Measurements from ENCODE around the gene GALK2.

The GALK2 gene

DNA sequence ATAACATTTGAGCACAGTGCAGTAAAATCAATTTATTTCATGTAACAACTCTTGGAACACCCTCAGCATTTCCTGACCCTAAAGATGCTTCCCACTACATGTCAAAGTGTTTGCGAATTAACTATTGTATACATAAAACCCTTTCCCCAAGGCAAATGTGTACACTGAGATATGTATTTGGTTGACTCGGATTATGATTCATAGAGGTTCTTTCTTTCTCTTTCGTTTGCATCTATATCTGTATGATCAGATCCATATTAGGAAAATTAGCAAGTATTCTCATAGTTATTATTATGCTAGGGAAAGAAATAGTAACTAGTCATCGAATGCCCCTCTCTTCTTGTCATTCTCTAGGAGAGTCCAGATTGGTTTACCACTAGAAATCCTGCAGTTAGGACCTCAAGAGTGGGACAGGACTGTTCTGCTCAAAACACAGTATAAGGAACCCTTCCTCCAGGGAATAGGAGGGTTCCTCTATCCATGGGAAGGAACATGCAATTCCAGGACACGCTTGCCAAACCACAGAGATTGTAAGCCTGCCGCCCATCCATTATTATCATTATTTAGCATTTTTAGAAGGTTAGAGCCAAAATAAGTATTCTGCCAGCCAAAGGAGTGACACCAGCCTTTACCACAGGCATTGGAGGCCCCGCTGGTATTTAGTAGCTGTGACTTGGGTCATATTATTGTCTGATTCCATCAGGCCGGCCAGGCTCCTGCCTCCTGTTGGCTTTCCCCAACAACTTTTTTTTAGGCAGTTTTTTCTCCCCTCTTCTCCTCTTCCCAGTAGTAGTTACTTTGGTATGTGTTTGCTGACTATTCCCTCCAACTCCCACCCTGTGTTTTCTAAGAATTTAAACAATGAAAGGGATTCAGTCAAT is 100.7 kb downstream of the GALK2 start:
- DNase-seq (ENCODE audit: insufficient read length) (no peak), FAIRE-seq (no peak)
- TF ChIP-seq POLR2AphosphoS5 (IDR thresholded peaks at IDR 0.05; ENCODE audit: low read depth, low read length) (no peak), POLR2A (IDR thresholded peaks at IDR 0.05; ENCODE audit: low read depth, low read length) (no peak), TAF1 (IDR thresholded peaks at IDR 0.05; ENCODE audit: borderline replicate concordance, low read depth, low read length) (no peak)

DNA sequence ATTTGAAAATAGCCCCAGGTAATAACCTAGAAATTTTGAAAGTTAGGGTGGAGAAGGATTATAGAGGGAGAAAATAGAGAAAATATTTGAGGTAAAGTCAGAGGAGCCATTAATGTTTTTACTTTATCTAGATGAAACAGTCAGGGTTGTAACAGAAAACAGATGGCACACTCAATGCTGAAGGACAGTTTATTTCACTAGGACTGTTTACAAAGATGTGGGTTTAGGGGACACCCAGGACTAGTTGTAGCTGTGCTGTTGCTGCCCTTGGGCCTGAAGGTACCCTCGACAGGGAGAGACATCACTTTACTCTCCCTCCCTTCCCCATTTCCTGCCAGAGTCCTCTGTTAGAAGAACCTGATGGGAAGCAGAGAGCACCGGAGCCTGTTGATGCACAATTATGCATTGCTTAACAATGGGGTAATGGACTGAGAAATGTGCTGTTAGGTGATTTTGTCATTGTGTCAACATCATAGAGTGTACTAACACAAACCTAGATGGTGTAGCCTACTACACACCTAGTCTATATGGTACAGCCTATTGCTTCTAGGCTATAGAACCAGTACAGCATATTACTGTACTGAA is 103.8 kb downstream of the GALK2 start:
- TF ChIP-seq TAF1 (IDR thresholded peaks at IDR 0.05; ENCODE audit: borderline replicate concordance, low read depth, low read length) = no peak
- TF ChIP-seq POLR2A (IDR thresholded peaks at IDR 0.05; ENCODE audit: low read depth, low read length) = no peak
- no peak for TF ChIP-seq POLR2AphosphoS5 (IDR thresholded peaks at IDR 0.05; ENCODE audit: low read depth, low read length)
- no peak for DNase-seq (ENCODE audit: insufficient read length)
- FAIRE-seq = no peak

DNA sequence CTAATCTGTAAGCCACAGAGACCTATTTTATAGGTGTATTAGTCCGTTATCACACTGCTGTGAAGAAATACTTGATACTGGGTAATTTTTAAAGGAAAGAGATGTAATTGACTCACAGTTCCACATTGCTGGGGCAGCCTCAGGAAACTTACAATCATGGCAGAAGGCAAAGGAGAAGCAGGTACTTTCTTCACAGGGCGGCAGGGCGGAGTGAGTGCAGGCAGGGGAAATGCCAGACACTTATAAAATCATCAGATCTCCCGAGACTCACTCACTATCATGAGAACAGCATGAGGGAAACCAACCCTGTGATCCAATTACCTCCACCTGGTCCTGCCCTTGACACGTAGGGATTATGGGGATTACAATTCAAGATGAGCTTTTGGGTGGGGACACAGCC is 108.7 kb downstream of the GALK2 start:
- DNase-seq (ENCODE audit: insufficient read length) = no peak
- FAIRE-seq = no peak
- no peak for TF ChIP-seq POLR2AphosphoS5 (IDR thresholded peaks at IDR 0.05; ENCODE audit: low read depth, low read length)
- no peak for TF ChIP-seq POLR2A (IDR thresholded peaks at IDR 0.05; ENCODE audit: low read depth, low read length)
- no peak for TF ChIP-seq TAF1 (IDR thresholded peaks at IDR 0.05; ENCODE audit: borderline replicate concordance, low read depth, low read length)

DNA sequence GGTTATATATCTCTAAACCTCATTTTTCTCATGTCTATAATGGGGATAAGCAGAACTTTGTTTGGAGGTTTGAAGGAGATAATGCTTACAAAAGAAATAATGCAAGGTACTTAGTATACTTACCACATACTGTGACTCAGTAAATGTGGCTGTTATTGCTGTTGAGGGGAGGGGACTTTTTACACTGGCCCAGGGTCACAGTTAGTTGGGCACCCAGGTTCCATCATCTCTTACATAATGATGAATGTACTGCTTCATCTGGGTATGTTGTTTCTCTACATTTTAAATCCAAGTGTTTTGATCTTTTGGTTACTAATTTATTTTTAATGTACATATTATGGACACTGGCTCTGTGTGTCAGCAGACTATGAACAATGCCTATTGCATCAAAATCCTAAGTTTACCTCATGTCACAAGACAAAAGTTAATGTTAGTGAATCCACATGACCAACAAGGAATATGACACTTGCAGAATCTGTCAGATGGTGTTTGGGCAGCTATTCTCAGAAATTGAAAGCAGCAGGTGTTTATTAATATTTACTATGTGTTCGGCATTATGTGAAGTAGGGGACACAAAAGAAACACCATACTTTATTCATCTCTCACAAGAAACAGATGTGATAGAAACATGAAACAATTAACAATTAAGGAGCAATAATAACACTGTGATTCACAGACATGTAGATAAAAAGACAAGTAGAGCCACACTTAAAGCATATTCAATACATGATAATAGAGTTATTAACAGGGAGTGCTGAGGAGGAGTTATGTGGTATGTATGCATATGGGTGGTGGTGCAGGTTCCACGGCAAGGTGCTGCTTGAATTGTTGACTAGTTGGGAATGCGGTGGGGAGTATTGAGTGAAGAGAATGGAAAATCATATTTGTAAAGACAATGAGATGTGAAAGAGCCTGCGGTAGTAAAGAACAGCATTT is 109.7 kb downstream of the GALK2 start:
- TF ChIP-seq POLR2A (IDR thresholded peaks at IDR 0.05; ENCODE audit: low read depth, low read length) = no peak
- no peak for TF ChIP-seq POLR2AphosphoS5 (IDR thresholded peaks at IDR 0.05; ENCODE audit: low read depth, low read length)
- no peak for TF ChIP-seq TAF1 (IDR thresholded peaks at IDR 0.05; ENCODE audit: borderline replicate concordance, low read depth, low read length)
- FAIRE-seq (no peak), DNase-seq (ENCODE audit: insufficient read length) (no peak)

DNA sequence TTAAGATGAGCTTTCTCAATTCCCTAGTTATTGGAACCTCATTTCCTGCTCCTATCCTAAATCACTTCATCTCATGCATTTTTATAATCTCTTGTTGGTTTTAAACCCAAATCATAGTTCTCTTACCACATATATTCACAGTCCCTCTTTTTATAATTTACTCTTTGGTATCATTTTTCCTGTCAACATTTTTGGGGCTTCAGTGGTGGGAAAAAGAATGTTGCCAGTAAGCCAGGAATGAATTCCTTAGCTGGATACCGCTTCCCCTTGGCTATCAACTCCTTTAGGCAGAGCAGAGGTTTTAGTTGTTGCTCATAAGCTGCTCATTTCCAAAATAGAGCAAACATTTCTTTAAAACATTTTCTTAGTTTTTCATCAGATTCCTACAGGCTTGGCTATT is 112.3 kb downstream of the GALK2 start:
- TF ChIP-seq POLR2A (IDR thresholded peaks at IDR 0.05; ENCODE audit: low read depth, low read length) (no peak), TAF1 (IDR thresholded peaks at IDR 0.05; ENCODE audit: borderline replicate concordance, low read depth, low read length) (no peak), POLR2AphosphoS5 (IDR thresholded peaks at IDR 0.05; ENCODE audit: low read depth, low read length) (no peak)
- DNase-seq (ENCODE audit: insufficient read length) (no peak), FAIRE-seq (no peak)

DNA sequence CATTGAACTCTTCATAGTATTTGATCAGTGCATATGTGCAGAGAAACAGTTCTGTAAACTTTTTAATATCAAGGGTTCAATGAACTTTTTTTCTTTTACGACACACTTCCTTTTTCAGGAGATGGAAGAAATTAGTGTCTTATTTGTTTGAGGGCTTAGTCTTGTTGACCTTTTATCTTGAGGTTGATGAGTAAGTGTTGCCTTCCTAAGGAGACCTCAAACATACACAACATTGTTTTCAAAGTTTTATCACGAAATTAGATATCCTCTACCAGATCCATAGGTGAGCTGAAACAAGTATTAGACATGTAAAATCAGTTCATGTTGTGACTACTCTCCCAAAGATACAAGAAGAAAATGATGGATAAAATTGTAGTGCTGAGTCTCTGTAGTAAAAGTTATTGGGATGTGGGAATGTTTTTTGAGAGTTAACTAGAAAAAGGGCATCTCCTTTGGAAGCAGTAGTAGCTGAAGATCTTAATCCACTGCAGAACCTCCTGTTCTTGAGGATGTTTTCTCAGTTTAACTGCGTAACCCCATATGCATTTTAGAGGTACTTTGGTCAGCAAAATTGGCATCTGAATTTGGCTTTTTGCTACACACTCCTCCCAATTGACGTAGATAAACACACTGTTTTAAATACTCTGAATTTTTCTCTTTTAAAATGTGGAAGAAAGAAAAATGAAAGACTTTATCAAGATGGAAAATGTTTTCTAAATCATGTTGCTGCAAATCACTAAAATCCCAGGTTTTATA is 116.8 kb downstream of the GALK2 start:
- TF ChIP-seq TAF1 (IDR thresholded peaks at IDR 0.05; ENCODE audit: borderline replicate concordance, low read depth, low read length) (no peak), POLR2A (IDR thresholded peaks at IDR 0.05; ENCODE audit: low read depth, low read length) (no peak), POLR2AphosphoS5 (IDR thresholded peaks at IDR 0.05; ENCODE audit: low read depth, low read length) (no peak)
- DNase-seq (ENCODE audit: insufficient read length) (no peak), FAIRE-seq (no peak)

DNA sequence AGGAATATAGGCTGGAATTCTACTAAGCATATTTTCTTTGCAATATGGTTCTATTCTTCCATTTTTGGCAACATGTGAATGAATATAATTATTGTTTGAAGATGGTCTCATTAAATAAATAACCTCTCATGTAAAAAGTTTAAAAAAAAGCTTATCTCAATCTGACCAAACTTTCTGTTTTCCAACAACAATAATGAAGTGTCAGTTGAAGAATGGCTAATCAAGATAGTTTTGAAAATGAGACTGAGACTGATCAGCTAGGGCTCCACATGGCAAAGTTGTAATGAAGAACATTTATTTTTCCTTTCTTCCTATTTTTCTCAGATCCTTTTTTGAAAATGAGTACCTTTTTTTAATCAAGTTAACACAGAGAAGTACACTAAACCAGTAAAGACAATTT is 117.4 kb downstream of the GALK2 start:
- no peak for DNase-seq (ENCODE audit: insufficient read length)
- no peak for FAIRE-seq
- TF ChIP-seq POLR2A (IDR thresholded peaks at IDR 0.05; ENCODE audit: low read depth, low read length) = no peak
- no peak for TF ChIP-seq POLR2AphosphoS5 (IDR thresholded peaks at IDR 0.05; ENCODE audit: low read depth, low read length)
- TF ChIP-seq TAF1 (IDR thresholded peaks at IDR 0.05; ENCODE audit: borderline replicate concordance, low read depth, low read length) = no peak

DNA sequence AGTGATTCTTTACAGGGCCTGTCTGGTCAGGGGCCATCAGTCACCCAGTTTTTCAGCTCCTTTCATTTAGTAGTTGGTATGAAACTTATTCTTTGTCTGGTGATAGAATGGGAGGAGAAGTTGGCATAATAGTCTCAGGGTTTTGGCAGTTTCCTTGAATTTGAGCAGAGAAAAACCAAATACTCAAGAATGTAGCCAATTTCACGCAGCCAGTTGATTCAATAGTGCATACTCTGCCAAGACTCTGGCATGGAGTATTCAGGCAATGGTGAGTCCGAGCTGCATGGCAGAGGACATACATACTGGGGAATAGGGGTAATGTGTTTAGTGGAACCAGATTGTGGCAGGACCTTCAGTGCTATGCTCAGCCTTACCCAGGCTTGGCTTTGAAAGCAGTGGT is 118.3 kb downstream of the GALK2 start:
- no peak for TF ChIP-seq POLR2AphosphoS5 (IDR thresholded peaks at IDR 0.05; ENCODE audit: low read depth, low read length)
- no peak for TF ChIP-seq POLR2A (IDR thresholded peaks at IDR 0.05; ENCODE audit: low read depth, low read length)
- no peak for TF ChIP-seq TAF1 (IDR thresholded peaks at IDR 0.05; ENCODE audit: borderline replicate concordance, low read depth, low read length)
- no peak for DNase-seq (ENCODE audit: insufficient read length)
- FAIRE-seq = no peak

DNA sequence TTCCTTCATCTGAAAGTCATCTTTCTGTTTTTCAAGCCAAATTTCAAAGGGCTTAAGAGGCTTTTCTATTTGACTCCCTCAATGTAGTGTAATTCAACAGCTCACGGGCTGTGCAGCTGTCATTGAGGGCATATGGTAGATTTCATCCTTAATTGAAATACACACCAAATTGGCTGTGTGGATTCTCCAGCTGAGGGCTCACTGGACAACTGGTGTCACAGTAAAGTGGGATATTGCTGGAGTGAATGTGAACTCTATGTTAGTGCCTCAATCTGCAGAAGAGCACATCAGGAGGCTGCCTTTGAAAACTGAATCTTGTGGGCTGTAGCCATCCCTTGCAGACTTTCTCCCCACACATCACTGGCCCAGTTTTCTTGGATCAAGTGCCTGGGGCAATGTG is 120.1 kb downstream of the GALK2 start:
- no peak for FAIRE-seq

DNA sequence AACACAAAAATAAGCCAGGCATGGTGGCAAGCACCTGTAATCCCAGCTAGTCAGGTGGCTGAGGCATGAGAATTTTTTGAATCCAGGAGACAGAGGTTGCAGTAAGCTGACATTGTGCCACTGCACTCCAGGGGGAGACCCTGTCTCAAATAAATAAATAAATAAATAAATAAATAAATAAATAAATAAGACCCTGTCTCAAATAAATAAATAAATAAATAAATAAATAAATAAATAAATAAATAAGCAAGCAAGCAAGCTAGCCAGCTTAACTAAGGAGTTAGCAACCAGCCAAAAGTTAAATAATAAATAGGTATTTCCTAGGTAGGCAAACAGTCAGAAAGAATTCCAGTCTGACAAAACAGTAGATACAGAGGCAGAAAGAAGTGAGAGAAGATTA is 123.9 kb downstream of the GALK2 start:
- DNase-seq (ENCODE audit: insufficient read length) = no peak
- TF ChIP-seq POLR2A (IDR thresholded peaks at IDR 0.05; ENCODE audit: low read depth, low read length) (no peak), POLR2AphosphoS5 (IDR thresholded peaks at IDR 0.05; ENCODE audit: low read depth, low read length) (no peak), TAF1 (IDR thresholded peaks at IDR 0.05; ENCODE audit: borderline replicate concordance, low read depth, low read length) (no peak)
- FAIRE-seq = no peak

More for the DNA sequence above, 120.1 kb downstream of the GALK2 start:
- DNase-seq (ENCODE audit: insufficient read length) = no peak
- TF ChIP-seq POLR2AphosphoS5 (IDR thresholded peaks at IDR 0.05; ENCODE audit: low read depth, low read length) (no peak), POLR2A (IDR thresholded peaks at IDR 0.05; ENCODE audit: low read depth, low read length) (no peak), TAF1 (IDR thresholded peaks at IDR 0.05; ENCODE audit: borderline replicate concordance, low read depth, low read length) (no peak)
